ENCODE results near the gene GLTP.

DNA sequence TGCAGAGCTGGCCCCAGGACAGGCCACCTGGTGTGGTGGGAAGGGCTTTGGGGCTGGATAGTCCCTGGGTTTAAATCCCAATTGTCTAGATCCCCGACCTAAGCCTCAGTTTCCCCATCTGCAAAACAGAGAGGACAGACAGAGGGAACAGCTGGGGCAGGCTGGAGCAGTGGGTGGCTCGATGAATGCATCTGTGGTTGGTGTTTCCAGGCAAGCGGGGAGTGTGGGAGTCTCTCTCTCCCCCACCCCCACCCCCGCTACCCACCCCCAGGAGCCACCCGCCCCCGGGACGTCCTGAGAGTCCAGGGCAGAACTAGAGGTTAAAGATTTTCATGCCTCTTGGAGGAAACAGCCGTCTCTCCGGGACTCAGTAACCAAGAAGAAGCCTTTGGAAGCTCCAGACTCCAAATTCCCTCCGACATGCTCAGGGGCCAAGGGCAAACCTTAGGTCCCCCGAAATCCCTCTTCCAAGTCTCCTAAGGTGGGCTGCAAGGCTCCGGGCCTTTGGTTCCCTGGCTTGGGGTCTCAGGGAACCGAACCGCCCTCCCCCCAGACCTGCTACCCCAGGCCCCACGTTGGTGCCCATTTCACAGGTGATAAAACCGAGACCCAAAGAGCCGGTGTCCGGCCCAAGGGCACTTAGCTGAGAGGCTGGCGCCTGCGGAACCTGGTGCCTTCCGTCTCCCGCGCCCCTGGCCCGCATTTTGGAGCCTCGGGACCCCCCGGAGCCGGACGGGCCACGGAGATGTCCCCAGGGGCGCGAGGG lies 47.6 kb downstream of the GLTP start:
- no peak for TF ChIP-seq CTCF (IDR thresholded peaks at IDR 0.05)
- TF ChIP-seq POLR2A (IDR thresholded peaks at IDR 0.05) = no peak
